ENCODE results near the gene CNTN2.

CNTN2 gene

GRCh38 chr1:205072881-205073280 is 29.9 kb downstream of the CNTN2 start:
- no peak for TF ChIP-seq CTCF (IDR thresholded peaks at IDR 0.05; ENCODE audit: extremely low read depth, insufficient read depth, missing control alignments)
- no peak for DNase-seq (ENCODE audit: low spot score)
- in situ Hi-C loops (cut with MboI; ENCODE audit: low pct_unique_long_range_greater_than_20kb, low sequenced_read_pairs, unreplicated experiment): no loop called here

DNA sequence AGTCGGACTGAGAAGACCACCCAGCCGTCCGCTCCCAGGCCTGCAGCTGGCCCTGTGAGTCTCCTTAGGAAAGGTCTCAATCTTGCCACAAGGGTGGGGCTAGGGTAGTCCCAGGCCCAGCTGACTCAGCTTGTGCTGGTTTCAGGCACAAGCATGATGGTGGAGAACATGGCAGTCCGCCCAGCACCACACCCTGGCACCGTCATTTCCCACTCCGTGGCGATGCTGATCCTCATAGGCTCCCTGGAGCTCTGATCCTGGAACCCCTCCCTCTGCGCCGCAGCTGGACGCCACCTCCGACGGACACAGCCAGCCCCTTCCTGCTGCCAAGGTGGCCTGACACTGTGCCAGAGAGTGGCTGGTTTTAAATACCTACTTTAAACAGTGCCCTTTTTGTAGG is 30.5 kb downstream of the CNTN2 start:
- in situ Hi-C loops (cut with MboI; ENCODE audit: low pct_unique_long_range_greater_than_20kb, low sequenced_read_pairs, unreplicated experiment): no loop called here
- no peak for DNase-seq (ENCODE audit: low spot score)
- TF ChIP-seq CTCF (IDR thresholded peaks at IDR 0.05; ENCODE audit: extremely low read depth, insufficient read depth, missing control alignments): no peak

- in situ Hi-C loops (cut with MboI; ENCODE audit: low pct_unique_long_range_greater_than_20kb, low sequenced_read_pairs, unreplicated experiment): no loop called here
- no peak for DNase-seq (ENCODE audit: low spot score)
- TF ChIP-seq CTCF (IDR thresholded peaks at IDR 0.05; ENCODE audit: extremely low read depth, insufficient read depth, missing control alignments): no peak
Observed at GRCh38 chr1:205074084-205074483, 31.1 kb downstream of the CNTN2 start.

DNA sequence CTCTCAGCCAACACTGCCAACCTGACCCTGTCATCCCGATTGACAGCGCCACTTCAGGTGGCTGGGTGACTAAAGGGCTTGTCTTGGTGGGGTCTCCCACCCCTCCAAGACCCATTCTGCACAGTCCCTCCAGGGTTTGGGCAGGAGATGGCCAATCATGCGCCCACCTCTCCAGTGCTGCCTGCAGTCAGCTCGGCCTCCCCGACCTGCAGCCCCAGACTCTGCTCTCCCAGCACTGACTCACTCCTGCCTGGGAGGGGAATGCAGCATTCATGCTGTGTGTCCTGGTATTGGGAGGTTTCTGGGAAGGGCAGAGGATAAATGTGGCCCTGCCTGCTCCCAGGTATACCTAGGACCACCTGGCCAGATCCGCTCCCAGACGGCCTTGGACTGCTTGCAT is 31.5 kb downstream of the CNTN2 start:
- no peak for TF ChIP-seq CTCF (IDR thresholded peaks at IDR 0.05; ENCODE audit: extremely low read depth, insufficient read depth, missing control alignments)
- in situ Hi-C loops (cut with MboI; ENCODE audit: low pct_unique_long_range_greater_than_20kb, low sequenced_read_pairs, unreplicated experiment): no loop called here
- no peak for DNase-seq (ENCODE audit: low spot score)

GRCh38 chr1:205075642-205076155 is 32.7 kb downstream of the CNTN2 start:
- in situ Hi-C loops (cut with MboI; ENCODE audit: low pct_unique_long_range_greater_than_20kb, low sequenced_read_pairs, unreplicated experiment): no loop called here
- TF ChIP-seq CTCF (IDR thresholded peaks at IDR 0.05; ENCODE audit: extremely low read depth, insufficient read depth, missing control alignments): no peak

DNA sequence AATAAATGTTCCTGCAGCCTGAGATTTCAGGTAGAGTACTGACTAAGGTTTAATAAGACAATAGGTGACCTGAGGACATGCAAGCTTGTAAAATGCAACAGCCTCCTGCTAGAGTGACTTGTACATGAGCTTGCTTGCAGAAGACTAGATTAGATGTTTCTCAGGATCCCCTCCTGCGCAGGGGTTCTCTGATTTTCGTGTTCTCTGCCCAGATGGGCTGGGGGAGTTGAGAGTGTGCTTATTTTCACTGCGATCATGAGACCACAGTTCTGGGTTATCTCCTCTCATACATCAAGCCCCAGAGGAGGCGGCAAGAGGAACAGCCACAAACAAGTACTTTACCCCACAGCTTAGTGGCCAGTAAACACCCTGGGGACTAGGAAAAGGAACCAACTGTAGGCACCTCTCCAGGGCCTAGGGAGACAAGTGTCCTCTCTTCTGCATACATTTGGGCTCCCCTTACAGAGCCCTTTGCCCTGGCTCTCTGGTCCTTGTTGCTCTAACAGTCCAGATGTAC is 33.3 kb downstream of the CNTN2 start:
- no peak for TF ChIP-seq CTCF (IDR thresholded peaks at IDR 0.05; ENCODE audit: extremely low read depth, insufficient read depth, missing control alignments)
- peak; percentile 4 for DNase-seq (ENCODE audit: low spot score)
- in situ Hi-C loops (cut with MboI; ENCODE audit: low pct_unique_long_range_greater_than_20kb, low sequenced_read_pairs, unreplicated experiment): no loop called here

More at GRCh38 chr1:205075642-205076155, 32.7 kb downstream of the CNTN2 start:
- DNase-seq (ENCODE audit: low spot score): peak; percentile 9

All from GM13977 (cell line).